Occipital lobe (tissue), 2 donors: Measurements from ENCODE around the gene RCOR3. TPM values are rescaled to one million over a fixed set of nuclear protein-coding genes. Genes with fewer than 3 reads are reported as not detected.
"Not testable (repeated sequence)": the region's sequence is repeated elsewhere in the genome, so short reads cannot be mapped to it uniquely, and the experiment has no call there.

Experiments used
- DNase-seq: peaks from one replicate; lab custom pipeline; 2025; lab: John Stamatoyannopoulos, UW
- total RNA-seq: library from RNA; depleted of rRNA; stranded (reverse); fragments of >200 nt; gene quantifications from one replicate; pipeline ENCODE4 v1.2.3, GENCODE V29; 2014

RCOR3 gene
- total RNA-seq, result 34.9 TPM

GRCh38 chr1:211258756-211259637 lies at the start of gene RCOR3:
TSS of gene RCOR3 (plus strand) at chr1:211259366. CDS start at chr1:211259561, 195 bp downstream.
- peak; percentile 96 for DNase-seq

GRCh38 chr1:211210052-211210451 lies 49.1 kb upstream of the RCOR3 start:
- no peak for DNase-seq

GRCh38 chr1:211210965-211211364 lies 48.2 kb upstream of the RCOR3 start:
- DNase-seq, result no peak

GRCh38 chr1:211213702-211214101 lies 45.5 kb upstream of the RCOR3 start:
- DNase-seq, result no peak

GRCh38 chr1:211215577-211215976 lies 43.6 kb upstream of the RCOR3 start:
- no peak for DNase-seq

GRCh38 chr1:211217392-211217791 lies 41.8 kb upstream of the RCOR3 start:
- no peak for DNase-seq

GRCh38 chr1:211222469-211223234 lies 36.5 kb upstream of the RCOR3 start:
- DNase-seq, result not testable (repeated sequence)

- DNase-seq, result not testable (repeated sequence)
Measured at GRCh38 chr1:211228573-211229364, 30.4 kb upstream of the RCOR3 start.

GRCh38 chr1:211229365-211229759 lies 29.8 kb upstream of the RCOR3 start:
- no peak for DNase-seq

GRCh38 chr1:211231873-211232272 lies 27.3 kb upstream of the RCOR3 start:
- DNase-seq, result no peak

GRCh38 chr1:211236633-211237320 lies 22.4 kb upstream of the RCOR3 start:
- no peak for DNase-seq

- DNase-seq, result no peak
Measured at GRCh38 chr1:211237579-211237978, 21.6 kb upstream of the RCOR3 start.

GRCh38 chr1:211240567-211240966 lies 18.6 kb upstream of the RCOR3 start:
- DNase-seq, result not testable (repeated sequence)

GRCh38 chr1:211241071-211241470 lies 18.1 kb upstream of the RCOR3 start:
- DNase-seq, result no peak

- DNase-seq, result not testable (repeated sequence)
Measured at GRCh38 chr1:211243639-211244038, 15.5 kb upstream of the RCOR3 start.

GRCh38 chr1:211246583-211246982 lies 12.6 kb upstream of the RCOR3 start:
- DNase-seq, result not testable (repeated sequence)

- no peak for DNase-seq
Measured at GRCh38 chr1:211247921-211248320, 11.2 kb upstream of the RCOR3 start.

- not testable (repeated sequence) for DNase-seq
Measured at GRCh38 chr1:211249611-211250010, 9.6 kb upstream of the RCOR3 start.

GRCh38 chr1:211257826-211258225 lies 1.3 kb upstream of the RCOR3 start:
- no peak for DNase-seq

GRCh38 chr1:211258310-211258755 lies 833 bp upstream of the RCOR3 start:
- DNase-seq, result peak; percentile 41

GRCh38 chr1:211259638-211260126 lies 516 bp downstream of the RCOR3 start:
- peak; percentile 60 for DNase-seq
